T-helper 9 cell (primary cell): Measurements from ENCODE around the gene ZNF700.
"Not testable (repeated sequence)": the region's sequence is repeated elsewhere in the genome, so short reads cannot be mapped to it uniquely, and the experiment has no call there.

Experiments
- DNase-seq: peaks from one replicate; pipeline ENCODE4 v3.0.0-alpha.2; 2020

Gene ZNF700

GRCh38 chr19:11991921-11992320, 67.0 kb downstream of the ZNF700 start:
- not testable (repeated sequence) for DNase-seq

GRCh38 chr19:11995174-11995573, 70.3 kb downstream of the ZNF700 start:
- no peak for DNase-seq
